HepG2 (cell line): ENCODE measurements around the gene ZBBX. TPM values are rescaled to one million over a fixed set of nuclear protein-coding genes. Genes with fewer than 3 reads are reported as not detected.

Experiments
- ATAC-seq: fragments of 200-7000 bp; cut with Tn5 transposase; 3 replicates; pipeline ENCODE4 v1.9.1; 2020; ENCODE audit warnings: mild to moderate bottlenecking, moderate library complexity
- BruUV-seq: library from RNA; stranded (reverse); fragments of 400-500 nt; replicated peaks from 2 replicates; lab custom pipeline; 2021; lab: Mats Ljungman, UMichigan
- CTCF ChIA-PET: fragments of 300-600 bp; formaldehyde crosslinking; extraction: SDS; loops from one replicate; lab custom pipeline; 2021; ENCODE audit warnings: low total read pairs, inconsistent platforms, low intra/inter-chr PET ratio; lab: Yijun Ruan, JAX
- POLR2A ChIA-PET: fragments of 350-600 bp; sonication (Branson Sonifier 250); formaldehyde crosslinking; loops from one replicate; lab custom pipeline; 2020; ENCODE audit warnings: antibody characterized with exemption, inconsistent platforms; lab: Yijun Ruan, JAX
- DNase-seq: peaks from one replicate; pipeline ENCODE4 v3.0.0-alpha.2; 2015; ENCODE audit warnings: low spot score
- FAIRE-seq: peaks from 3 replicates; lab custom pipeline; 2011; peaks lifted over from hg19 to GRCh38; lab: Jason Lieb, UNC
- H2AFZ ChIP-seq: one replicate; pipeline ENCODE4 v1.6.1; 2011; ENCODE audit warnings: low read length, inconsistent platforms
- H3K27ac ChIP-seq: fragments of 300-600 bp; 3 replicates; pipeline ENCODE4 v1.8.0; 2011; ENCODE audit warnings: mixed run types, mild to moderate bottlenecking, mixed read lengths, low read length, inconsistent platforms; ENCODE audit not compliant: insufficient read depth; ENCODE audit errors: extremely low read length
- H3K27me3 ChIP-seq, 2 experiments: fragments of 200-600 bp in 1 of 2; 2 replicates in 1 of 2; 3 replicates in 1 of 2; pipeline versions ENCODE4 v1.6.0 to v1.8.0; 2011; ENCODE audit warnings: low read length in 2 of 2, mild to moderate bottlenecking in 2 of 2, moderate library complexity in 2 of 2, inconsistent platforms in 1 of 2; ENCODE audit not compliant: insufficient read depth in 2 of 2, control insufficient read depth in 1 of 2
- H3K36me3 ChIP-seq, 2 experiments: fragments of 200-600 bp in 1 of 2; replicated peaks in 1 of 2; 2 replicates in 1 of 2; 3 replicates in 1 of 2; pipeline versions ENCODE4 v1.5.1 to v1.8.0; 2011; ENCODE audit warnings: low read length in 2 of 2, inconsistent platforms in 1 of 2; ENCODE audit not compliant: insufficient read depth in 2 of 2, control insufficient read depth in 1 of 2
- H3K4me1 ChIP-seq: 2 replicates; pipeline ENCODE4 v1.5.1; 2012; ENCODE audit warnings: low read length, inconsistent platforms; ENCODE audit not compliant: insufficient read depth
- H3K4me2 ChIP-seq: 2 replicates; pipeline ENCODE4 v1.6.0; 2011; ENCODE audit warnings: low read depth, low read length, inconsistent platforms
- H3K4me3 ChIP-seq, 3 experiments: fragments of 200-600 bp in 1 of 3; sonication (generic), shearing (Covaris generic) in 1 of 3; replicated peaks in 1 of 3; 2 replicates each; pipeline ENCODE4 v1.5.1; 2011 to 2016; ENCODE audit warnings: low read length in 3 of 3, inconsistent platforms in 2 of 3, low read depth in 2 of 3, mild to moderate bottlenecking in 2 of 3, control low read depth in 1 of 3, mixed read lengths in 1 of 3; ENCODE audit not compliant: insufficient read depth in 1 of 3
- H3K79me2 ChIP-seq: one replicate; pipeline ENCODE4 v1.6.1; 2011; ENCODE audit warnings: low read length, inconsistent platforms; ENCODE audit not compliant: insufficient read depth
- H3K9ac ChIP-seq: 2 replicates; pipeline ENCODE4 v1.6.0; 2011; ENCODE audit warnings: mild to moderate bottlenecking, low read depth, low read length, inconsistent platforms; ENCODE audit not compliant: insufficient read depth
- H3K9me3 ChIP-seq: 2 replicates; pipeline ENCODE4 v1.5.1; 2012; ENCODE audit warnings: mild to moderate bottlenecking, low read length
- H4K20me1 ChIP-seq: 2 replicates; pipeline ENCODE4 v1.6.0; 2011; ENCODE audit warnings: inconsistent platforms, mild to moderate bottlenecking, low read length, moderate library complexity; ENCODE audit not compliant: insufficient read depth
- CREBL2 ChIP-seq: sonication (generic); formaldehyde crosslinking; IDR thresholded peaks from 2 replicates; pipeline ENCODE4 v1.8.1; 2023; ENCODE audit warnings: missing genetic modification reagents, mild to moderate bottlenecking, borderline replicate concordance
- MEIS1 ChIP-seq: sonication (generic); formaldehyde crosslinking; IDR thresholded peaks from 2 replicates; pipeline ENCODE4 v1.9.0; 2021; ENCODE audit warnings: mild to moderate bottlenecking, missing genetic modification reagents, moderate library complexity, borderline replicate concordance
- MXD3 ChIP-seq: IDR thresholded peaks from 2 replicates; pipeline ENCODE4 v1.6.1; 2016; ENCODE audit warnings: mild to moderate bottlenecking, missing biosample characterization, missing genetic modification reagents
- RBFOX2 ChIP-seq: fragments of 200-400 bp; formaldehyde crosslinking; IDR thresholded peaks from 2 replicates; pipeline ENCODE4 v1.6.1; 2017; ENCODE audit warnings: low read depth, mild to moderate bottlenecking, low read length
- ZNF142 ChIP-seq: sonication (generic); formaldehyde crosslinking; IDR thresholded peaks from 2 replicates; pipeline ENCODE4 v1.4.0; 2020; ENCODE audit warnings: missing genetic modification reagents
- in situ Hi-C: cut with HindIII; loops from 2 replicates; pipeline ENCODE4 v1.10.0; 2017; ENCODE audit warnings: low pct_unique_long_range_greater_than_20kb; ENCODE audit not compliant: extremely low pct_ligation_motif_present
- intact Hi-C: fragments of 100-400 bp; cut with micrococcal nuclease; formaldehyde crosslinking; loops from one replicate; pipeline ENCODE4 v1.10.0; 2022; ENCODE audit not compliant: unreplicated experiment
- polyA plus RNA-seq, 8 experiments: library from polyadenylated mRNA; depleted of rRNA in 3 of 8; stranded (reverse) in 7 of 8; unstranded in 1 of 8; fragments of >200 nt; fragmentation: Illumina TruSeq in 4 of 8; extraction: Trizol in 4 of 8; gene quantifications; 2 replicates each; pipeline versions ENCODE4 v1.2.1 to v1.2.3, GENCODE V29; 2011 to 2016; ENCODE audit warnings: low read depth in 4 of 8, missing spikeins in 1 of 8, mixed read lengths in 1 of 8; ENCODE audit not compliant: insufficient read depth in 1 of 8
- total RNA-seq, 5 experiments: library from RNA; depleted of rRNA; stranded (reverse); fragments of >200 nt; fragmentation: Illumina TruSeq; extraction: Trizol; gene quantifications; 2 replicates each; pipeline ENCODE4 v1.2.3, GENCODE V29; 2016; ENCODE audit warnings: low read depth in 1 of 5

ZBBX gene
- total and polyA plus RNA-seq, 2 of the 13 experiments (the other 11 are each of a cell fraction or from before 2014, with no cell fraction given): not detected

GRCh38 chr3:167209011-167209410 is 171.1 kb downstream of the ZBBX start:
- H3K4me3 ChIP-seq: no peak overlapping the region
- TF ChIP-seq ZNF142 (CRISPR knock-in tag) (no peak), CREBL2 (CRISPR knock-in tag) (no peak), MXD3 (no peak), MEIS1 (no peak), RBFOX2 (no peak)
- no peaks in the 10 kb centered on the region for H3K79me2 ChIP-seq
- CTCF ChIA-PET: no interaction called here
- intact Hi-C loops: no loop called here
- H3K36me3 ChIP-seq: no peaks in the 10 kb centered on the region
- H4K20me1 ChIP-seq: no peaks in the 10 kb centered on the region
- no peak overlapping the region for H3K4me2 ChIP-seq
- ATAC-seq: no peak
- H3K9ac ChIP-seq: no peak overlapping the region
- POLR2A ChIA-PET: no interaction called here
- no peak overlapping the region for H3K27ac ChIP-seq
- no peaks in the 10 kb centered on the region; the same call in 1 of the 2 replicates for H3K9me3 ChIP-seq
- BruUV-seq: no TSS peak
- in situ Hi-C loops: no loop called here
- no peak for FAIRE-seq
- H3K4me1 ChIP-seq: no peaks in the 10 kb centered on the region
- no peak for DNase-seq
- H3K27me3 ChIP-seq: no peaks in the 10 kb centered on the region
- no peak overlapping the region for H2AFZ ChIP-seq
